SK-N-SH treated with all-trans-retinoic acid at 6 μM for 48 hours (cell line): ENCODE data around the gene C3orf70.

Source experiments
- ARNTL ChIP-seq: fragments of 450-650 bp; formaldehyde crosslinking; IDR thresholded peaks from 2 replicates; pipeline ENCODE4 v1.5.0; 2020; ENCODE audit warnings: low read depth, mild to moderate bottlenecking, moderate library complexity, borderline replicate concordance
- ESRRG ChIP-seq: fragments of 250-450 bp; sonication (Bioruptor Pico); IDR thresholded peaks from 2 replicates; pipeline ENCODE4 v1.6.1; 2021; ENCODE audit warnings: mild to moderate bottlenecking
- OSR1 ChIP-seq: fragments of 250-450 bp; sonication (Bioruptor Pico); IDR thresholded peaks from 2 replicates; pipeline ENCODE4 v1.8.0; 2022; ENCODE audit warnings: moderate library complexity, mild to moderate bottlenecking, inconsistent platforms
- RARB ChIP-seq: fragments of 250-450 bp; sonication (Bioruptor Pico); IDR thresholded peaks from 2 replicates; pipeline ENCODE4 v1.8.0; 2021; ENCODE audit warnings: mild to moderate bottlenecking, moderate library complexity
- TF ChIP-seq, protein P1 (sequence below): fragments of 250-450 bp; sonication (Bioruptor Pico); IDR thresholded peaks from 2 replicates; pipeline ENCODE4 v1.8.0; 2021; ENCODE audit warnings: low read depth, mild to moderate bottlenecking, moderate library complexity, borderline replicate concordance
- TF ChIP-seq, protein P2 (sequence below): fragments of 250-450 bp; sonication (Bioruptor Pico); IDR thresholded peaks from 2 replicates; pipeline ENCODE4 v1.5.1; 2021; ENCODE audit warnings: mild to moderate bottlenecking, moderate library complexity
- TF ChIP-seq, protein P3 (sequence below): fragments of 250-450 bp; sonication (Bioruptor Pico); IDR thresholded peaks from 2 replicates; pipeline ENCODE4 v1.8.0; 2020; ENCODE audit warnings: mild to moderate bottlenecking, moderate library complexity, borderline replicate concordance

DNA sequence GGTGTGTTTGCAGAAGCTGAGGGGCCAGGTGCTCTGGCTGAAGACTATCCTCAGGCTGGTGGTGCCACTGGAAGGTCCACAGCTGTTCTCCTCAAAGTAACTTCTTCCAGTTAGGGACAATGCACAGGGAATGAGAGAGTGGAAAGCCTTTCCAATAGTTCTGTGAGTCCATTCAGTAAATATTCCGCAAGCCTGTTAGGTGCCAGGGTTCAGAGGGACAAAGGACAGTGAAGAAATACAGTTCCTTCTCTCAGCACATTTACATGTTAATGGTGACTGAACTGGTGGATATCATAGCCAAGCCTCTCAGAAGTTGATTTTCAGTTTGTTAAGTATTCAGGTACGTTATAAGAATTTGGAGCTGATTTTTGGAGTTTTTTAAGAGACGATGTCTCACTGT, 122.5 kb downstream of the C3orf70 start:
- TF ChIP-seq RARB = no peak
- no peak for TF ChIP-seq ESRRG
- TF ChIP-seq ARNTL = no peak
- no peak for TF ChIP-seq OSR1 (CRISPR knock-in tag)
- TF ChIP-seq, protein P1, sequence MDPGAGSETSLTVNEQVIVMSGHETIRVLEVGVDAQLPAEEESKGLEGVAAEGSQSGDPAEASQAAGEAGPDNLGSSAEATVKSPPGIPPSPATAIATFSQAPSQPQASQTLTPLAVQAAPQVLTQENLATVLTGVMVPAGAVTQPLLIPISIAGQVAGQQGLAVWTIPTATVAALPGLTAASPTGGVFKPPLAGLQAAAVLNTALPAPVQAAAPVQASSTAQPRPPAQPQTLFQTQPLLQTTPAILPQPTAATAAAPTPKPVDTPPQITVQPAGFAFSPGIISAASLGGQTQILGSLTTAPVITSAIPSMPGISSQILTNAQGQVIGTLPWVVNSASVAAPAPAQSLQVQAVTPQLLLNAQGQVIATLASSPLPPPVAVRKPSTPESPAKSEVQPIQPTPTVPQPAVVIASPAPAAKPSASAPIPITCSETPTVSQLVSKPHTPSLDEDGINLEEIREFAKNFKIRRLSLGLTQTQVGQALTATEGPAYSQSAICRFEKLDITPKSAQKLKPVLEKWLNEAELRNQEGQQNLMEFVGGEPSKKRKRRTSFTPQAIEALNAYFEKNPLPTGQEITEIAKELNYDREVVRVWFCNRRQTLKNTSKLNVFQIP = no peak
- TF ChIP-seq, protein P2, sequence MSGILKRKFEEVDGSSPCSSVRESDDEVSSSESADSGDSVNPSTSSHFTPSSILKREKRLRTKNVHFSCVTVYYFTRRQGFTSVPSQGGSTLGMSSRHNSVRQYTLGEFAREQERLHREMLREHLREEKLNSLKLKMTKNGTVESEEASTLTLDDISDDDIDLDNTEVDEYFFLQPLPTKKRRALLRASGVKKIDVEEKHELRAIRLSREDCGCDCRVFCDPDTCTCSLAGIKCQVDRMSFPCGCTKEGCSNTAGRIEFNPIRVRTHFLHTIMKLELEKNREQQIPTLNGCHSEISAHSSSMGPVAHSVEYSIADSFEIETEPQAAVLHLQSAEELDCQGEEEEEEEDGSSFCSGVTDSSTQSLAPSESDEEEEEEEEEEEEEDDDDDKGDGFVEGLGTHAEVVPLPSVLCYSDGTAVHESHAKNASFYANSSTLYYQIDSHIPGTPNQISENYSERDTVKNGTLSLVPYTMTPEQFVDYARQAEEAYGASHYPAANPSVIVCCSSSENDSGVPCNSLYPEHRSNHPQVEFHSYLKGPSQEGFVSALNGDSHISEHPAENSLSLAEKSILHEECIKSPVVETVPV (CRISPR knock-in tag) = no peak
- TF ChIP-seq, protein P3, sequence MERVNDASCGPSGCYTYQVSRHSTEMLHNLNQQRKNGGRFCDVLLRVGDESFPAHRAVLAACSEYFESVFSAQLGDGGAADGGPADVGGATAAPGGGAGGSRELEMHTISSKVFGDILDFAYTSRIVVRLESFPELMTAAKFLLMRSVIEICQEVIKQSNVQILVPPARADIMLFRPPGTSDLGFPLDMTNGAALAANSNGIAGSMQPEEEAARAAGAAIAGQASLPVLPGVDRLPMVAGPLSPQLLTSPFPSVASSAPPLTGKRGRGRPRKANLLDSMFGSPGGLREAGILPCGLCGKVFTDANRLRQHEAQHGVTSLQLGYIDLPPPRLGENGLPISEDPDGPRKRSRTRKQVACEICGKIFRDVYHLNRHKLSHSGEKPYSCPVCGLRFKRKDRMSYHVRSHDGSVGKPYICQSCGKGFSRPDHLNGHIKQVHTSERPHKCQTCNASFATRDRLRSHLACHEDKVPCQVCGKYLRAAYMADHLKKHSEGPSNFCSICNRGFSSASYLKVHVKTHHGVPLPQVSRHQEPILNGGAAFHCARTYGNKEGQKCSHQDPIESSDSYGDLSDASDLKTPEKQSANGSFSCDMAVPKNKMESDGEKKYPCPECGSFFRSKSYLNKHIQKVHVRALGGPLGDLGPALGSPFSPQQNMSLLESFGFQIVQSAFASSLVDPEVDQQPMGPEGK (CRISPR knock-in tag) = no peak
